ENCODE data around the gene ADD1. TPM values are rescaled to one million over a fixed set of nuclear protein-coding genes. Genes with fewer than 3 reads are reported as not detected.

Gene ADD1
- total RNA-seq, 1 donor from 2014 or later, result 131 TPM

GRCh38 chr4:2942532-2943363, 99.1 kb downstream of the ADD1 start:
- H3K4me2 ChIP-seq, result no peak overlapping the region
- no peak overlapping the region for H3K27ac Mint-ChIP-seq
- H3K9ac ChIP-seq, result no peak overlapping the region
- H3K4me3 ChIP-seq, result no peak overlapping the region
- no peaks in the 10 kb centered on the region for H3K79me2 ChIP-seq (ENCODE audit: low read depth)
- no peaks in the 10 kb centered on the region for H3K27me3 ChIP-seq
- no peaks in the 10 kb centered on the region for H3K4me1 Mint-ChIP-seq
- H3K27ac ChIP-seq, result no peak overlapping the region
- H3K27me3 Mint-ChIP-seq (ENCODE audit: insufficient read depth, low read depth), result peaks cover 5% of the 10 kb centered on the region
- H3K9me3 ChIP-seq (ENCODE audit: low read depth), result no peaks in the 10 kb centered on the region
- no peaks in the 10 kb centered on the region for H3K36me3 ChIP-seq
- no peaks in the 10 kb centered on the region for H3K4me1 ChIP-seq
- H4K20me1 ChIP-seq (ENCODE audit: low read depth), result peaks cover 6% of the 10 kb centered on the region
- TF ChIP-seq EZH2 (IDR thresholded peaks at IDR 0.05), result no peak
- TF ChIP-seq EZH2phosphoT487 (IDR thresholded peaks at IDR 0.05), result no peak
- no peak for TF ChIP-seq CTCF (IDR thresholded peaks at IDR 0.05)
- H3F3A ChIP-seq (ENCODE audit: low read depth), result peaks cover 2% of the 10 kb centered on the region
- no peak overlapping the region for H2AFZ ChIP-seq (replicated peaks)
- H3K36me3 Mint-ChIP-seq, result peaks cover 22% of the 10 kb centered on the region
- H3K4me3 Mint-ChIP-seq, result no peak overlapping the region
- no peak for DNase-seq (ENCODE audit: low spot score)
- no peaks in the 10 kb centered on the region for H3K9me3 Mint-ChIP-seq

- no peak for DNase-seq (ENCODE audit: low spot score)
- Histone ChIP-seq H3K4me2 (no peak overlapping the region), H3F3A (ENCODE audit: low read depth) (no peaks in the 10 kb centered on the region), H4K20me1 (ENCODE audit: low read depth) (peaks cover 5% of the 10 kb centered on the region), H2AFZ (replicated peaks) (no peak overlapping the region), H3K79me2 (ENCODE audit: low read depth) (no peaks in the 10 kb centered on the region), H3K4me1 (no peaks in the 10 kb centered on the region), H3K9ac (no peak overlapping the region), H3K4me3 (no peak overlapping the region), H3K36me3 (no peaks in the 10 kb centered on the region), H3K27ac (no peak overlapping the region), H3K9me3 (ENCODE audit: low read depth) (no peaks in the 10 kb centered on the region), H3K27me3 (no peaks in the 10 kb centered on the region)
- TF ChIP-seq CTCF (IDR thresholded peaks at IDR 0.05) (no peak), EZH2 (IDR thresholded peaks at IDR 0.05) (no peak), EZH2phosphoT487 (IDR thresholded peaks at IDR 0.05) (no peak)
- Mint-ChIP-seq H3K27ac (no peak overlapping the region), H3K4me1 (no peaks in the 10 kb centered on the region), H3K27me3 (ENCODE audit: insufficient read depth, low read depth) (peaks cover 3% of the 10 kb centered on the region), H3K9me3 (no peaks in the 10 kb centered on the region), H3K4me3 (no peak overlapping the region), H3K36me3 (peaks cover 22% of the 10 kb centered on the region)
These were observed 99.9 kb downstream of the ADD1 start for GRCh38 chr4:2943364-2944090.

GRCh38 chr4:2944091-2944482, 100.4 kb downstream of the ADD1 start:
- Histone ChIP-seq H3K79me2 (ENCODE audit: low read depth) (no peaks in the 10 kb centered on the region), H3K4me2 (no peak overlapping the region), H3K9ac (no peak overlapping the region), H3K36me3 (no peaks in the 10 kb centered on the region), H3K27me3 (no peaks in the 10 kb centered on the region), H3K27ac (no peak overlapping the region), H3K4me3 (no peak overlapping the region), H3K4me1 (no peaks in the 10 kb centered on the region), H3K9me3 (ENCODE audit: low read depth) (no peaks in the 10 kb centered on the region), H2AFZ (replicated peaks) (no peak overlapping the region), H4K20me1 (ENCODE audit: low read depth) (peaks cover 10% of the 10 kb centered on the region), H3F3A (ENCODE audit: low read depth) (no peaks in the 10 kb centered on the region)
- DNase-seq (ENCODE audit: low spot score), result no peak
- H3K4me1 Mint-ChIP-seq, result no peaks in the 10 kb centered on the region
- H3K4me3 Mint-ChIP-seq, result no peak overlapping the region
- peaks cover 3% of the 10 kb centered on the region for H3K27me3 Mint-ChIP-seq (ENCODE audit: insufficient read depth, low read depth)
- TF ChIP-seq EZH2phosphoT487 (IDR thresholded peaks at IDR 0.05) (no peak), CTCF (IDR thresholded peaks at IDR 0.05) (no peak)
- H3K36me3 Mint-ChIP-seq, result peaks cover 20% of the 10 kb centered on the region
- H3K27ac Mint-ChIP-seq, result no peak overlapping the region
- no peaks in the 10 kb centered on the region for H3K9me3 Mint-ChIP-seq

All from neural progenitor cell (in vitro differentiated cells).